Stimulated activated CD8-positive, alpha-beta memory T cell treated with anti-CD3 and anti-CD28 coated beads, Interleukin-15, amount 100 ng/mL, for 1 hour (primary cell): ENCODE data around the gene MYRIP.
"Not testable (repeated sequence)": the region's sequence is repeated elsewhere in the genome, so short reads cannot be mapped to it uniquely, and the experiment has no call there.

ENCODE experiments used
- DNase-seq: peaks from one replicate; pipeline ENCODE4 v3.0.0-alpha.2; 2020; ENCODE audit warnings: low read depth

The MYRIP gene

DNA sequence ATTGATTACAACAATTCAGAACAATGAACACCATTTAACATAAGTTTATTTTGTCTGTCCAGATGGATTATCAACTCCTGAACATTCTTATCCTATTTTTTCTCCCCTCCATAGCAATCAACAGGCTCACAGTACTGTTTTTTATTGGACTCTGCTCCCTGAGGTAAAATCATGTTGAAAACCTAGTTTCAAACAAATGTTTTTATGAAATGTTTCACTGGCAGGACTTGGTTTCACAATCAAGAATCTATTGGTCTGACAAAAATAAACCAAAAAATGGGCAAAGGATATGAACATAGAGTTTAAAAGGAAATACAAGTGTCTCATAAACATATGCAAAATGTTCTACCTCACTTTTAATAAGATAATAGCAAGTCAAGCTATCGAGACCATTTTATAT is 2.6 kb upstream of the MYRIP start:
- DNase-seq, result no peak

DNA sequence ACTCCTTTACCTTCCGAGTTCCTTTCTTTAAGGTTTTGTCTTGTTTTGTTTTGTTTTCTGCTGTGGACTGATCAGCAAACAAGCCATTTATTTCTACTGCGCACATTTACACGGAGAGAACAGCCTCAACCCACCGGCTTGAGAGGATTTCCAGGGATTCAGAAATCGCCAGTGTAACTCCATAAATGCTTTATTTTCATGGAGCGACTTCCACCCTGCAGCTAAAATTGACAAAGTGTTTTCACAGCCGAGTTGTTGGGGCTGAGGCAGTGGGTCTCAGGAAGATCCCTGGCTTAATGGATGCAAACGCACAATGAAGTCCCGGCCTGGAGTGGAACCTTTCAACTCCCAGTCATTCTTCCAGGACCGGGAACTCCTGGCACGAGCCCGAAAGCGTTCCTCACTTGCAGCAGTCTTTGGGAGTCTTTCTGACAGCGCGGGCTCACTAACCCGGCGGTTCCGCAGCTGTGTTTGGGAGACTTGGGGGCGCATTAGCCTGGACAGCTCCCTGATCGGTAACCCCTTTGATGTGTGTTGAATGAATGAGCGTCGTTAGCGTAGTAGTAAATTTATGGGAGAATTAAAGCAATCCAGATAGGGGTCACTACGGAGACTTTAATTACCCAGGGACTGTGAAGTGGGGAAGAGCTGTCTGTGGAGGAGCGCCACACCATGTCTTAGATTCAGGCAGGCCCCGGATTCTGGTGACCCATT is 785 bp upstream of the MYRIP start:
- no peak for DNase-seq

DNA sequence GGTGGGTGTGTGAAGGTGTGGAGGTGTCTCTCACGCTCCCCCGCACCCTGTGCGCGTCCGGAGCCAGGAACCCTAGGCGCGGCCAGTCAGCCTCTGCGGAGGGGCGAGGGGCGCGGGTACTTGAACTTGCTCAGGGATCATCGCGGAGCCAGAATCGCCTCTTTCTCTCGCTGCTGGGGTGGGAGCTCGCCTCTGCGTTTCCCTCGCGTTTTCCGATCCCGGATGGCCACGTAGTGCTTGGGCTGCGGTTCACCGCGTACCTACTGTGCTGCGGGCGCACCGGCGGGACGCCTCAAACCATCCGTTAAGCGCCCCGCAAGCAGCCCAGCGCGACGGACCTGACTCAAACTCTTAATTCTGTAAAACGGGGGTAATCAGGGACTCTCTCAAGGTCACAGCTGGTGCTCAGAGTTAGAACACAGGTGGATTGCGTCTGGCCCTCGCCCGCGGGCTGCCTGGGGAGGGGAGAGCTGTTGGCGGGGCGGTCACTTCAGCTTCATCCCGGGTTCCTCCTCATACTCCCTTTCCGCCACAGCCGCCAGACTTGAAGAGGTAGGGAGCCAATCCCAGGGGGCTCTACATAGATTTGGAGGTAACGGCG is 686 bp downstream of the MYRIP start:
- no peak for DNase-seq

DNA sequence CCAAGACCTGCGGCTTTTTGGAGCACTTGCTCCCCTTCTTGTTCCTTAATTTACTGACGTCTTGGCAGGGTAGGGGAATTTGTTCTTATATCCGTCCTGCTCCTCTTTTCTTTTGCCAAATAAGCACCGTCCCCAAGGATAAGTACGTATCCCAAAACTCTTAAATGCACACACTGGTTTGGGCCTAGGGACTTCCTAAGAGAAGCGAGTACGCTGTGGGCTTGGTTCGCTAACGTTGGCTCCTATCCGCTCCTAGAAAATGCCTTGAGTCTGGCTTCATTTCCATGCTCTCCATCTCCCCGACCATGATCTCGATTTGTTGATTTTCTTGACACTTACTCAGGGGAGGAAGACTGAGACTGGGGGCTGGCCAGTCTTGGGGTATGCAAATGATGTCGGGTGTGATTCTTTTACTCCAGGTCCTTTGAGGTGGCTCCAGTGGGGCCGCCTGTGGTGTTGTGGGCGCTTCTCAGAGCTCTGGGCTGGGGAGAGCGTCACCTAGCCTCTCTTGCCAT is 1.3 kb downstream of the MYRIP start:
- no peak for DNase-seq

DNA sequence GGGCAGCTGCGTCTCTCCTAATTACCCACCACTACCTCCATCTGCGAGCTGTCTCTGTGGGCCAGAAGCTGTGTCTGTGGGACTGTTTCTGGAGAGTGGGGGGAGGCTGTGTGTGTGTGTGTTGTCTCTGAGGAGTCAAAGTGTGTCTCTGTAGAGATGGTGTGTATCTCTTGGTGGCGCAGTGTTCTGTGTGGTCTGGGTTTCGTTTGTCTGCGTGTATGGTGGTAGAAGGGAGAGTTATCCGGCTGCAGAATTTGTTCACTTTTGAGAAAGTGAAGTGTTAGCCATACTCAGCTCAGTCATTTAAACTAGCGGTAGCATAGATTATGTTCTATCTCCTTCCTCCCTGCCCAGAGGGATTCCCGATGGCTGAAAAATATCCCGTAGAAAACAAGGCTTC is 2.2 kb downstream of the MYRIP start:
- no peak for DNase-seq

DNA sequence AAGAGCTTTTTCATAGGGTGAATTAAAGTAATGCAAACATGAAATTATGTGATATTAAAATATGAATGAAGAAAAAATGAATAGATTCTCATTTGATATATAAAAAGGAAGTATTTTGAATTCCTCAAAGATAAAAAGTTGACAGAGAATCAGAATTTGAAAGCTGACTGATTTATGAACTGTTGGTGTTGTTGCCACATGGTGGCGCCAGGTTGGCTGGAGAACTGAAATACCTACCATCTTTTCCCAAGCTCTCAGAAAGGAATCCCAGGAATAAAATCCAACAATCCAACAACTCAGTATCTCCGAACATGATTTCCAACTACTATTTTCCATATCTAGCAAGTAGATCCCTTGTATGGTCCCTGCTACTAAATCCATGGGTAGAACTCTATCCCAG is 3.1 kb downstream of the MYRIP start:
- DNase-seq, result no peak

DNA sequence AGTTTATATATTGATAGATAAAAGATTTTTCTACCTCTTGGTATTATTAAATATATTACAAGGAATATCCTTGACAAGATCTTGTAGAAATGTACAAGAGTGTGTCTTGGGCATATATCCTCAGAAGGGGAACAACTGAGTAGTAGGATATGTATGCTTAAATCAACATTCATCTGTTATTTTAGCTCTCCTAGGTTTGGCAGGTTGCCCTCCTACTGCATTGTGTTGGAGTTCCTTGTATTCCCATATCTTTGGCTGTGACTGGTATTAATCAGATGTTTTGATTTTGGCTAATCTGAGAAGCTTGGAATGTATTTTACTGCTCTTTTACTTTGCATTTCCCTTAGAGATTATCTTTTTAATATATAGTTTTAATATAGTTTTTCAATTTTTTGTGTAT is 4.6 kb downstream of the MYRIP start:
- no peak for DNase-seq

DNA sequence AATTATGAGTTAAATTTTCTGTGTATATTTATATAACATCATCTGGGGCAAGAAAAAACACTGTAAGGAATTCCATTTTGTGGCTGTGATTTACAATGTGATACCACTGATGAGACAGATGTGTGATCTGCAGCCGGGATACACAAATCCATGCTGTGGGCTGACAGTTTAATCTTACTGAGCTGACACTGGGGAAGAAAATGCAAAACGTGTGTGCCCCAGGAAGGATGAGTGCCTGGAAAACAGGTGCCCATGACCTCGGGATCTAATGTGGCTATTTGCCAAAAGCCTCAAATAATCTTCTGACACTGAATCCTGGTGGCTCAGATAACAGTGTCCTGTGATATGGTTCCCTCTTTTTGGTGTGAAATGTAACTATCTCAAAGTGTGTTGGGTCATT is 10.5 kb downstream of the MYRIP start:
- no peak for DNase-seq

DNA sequence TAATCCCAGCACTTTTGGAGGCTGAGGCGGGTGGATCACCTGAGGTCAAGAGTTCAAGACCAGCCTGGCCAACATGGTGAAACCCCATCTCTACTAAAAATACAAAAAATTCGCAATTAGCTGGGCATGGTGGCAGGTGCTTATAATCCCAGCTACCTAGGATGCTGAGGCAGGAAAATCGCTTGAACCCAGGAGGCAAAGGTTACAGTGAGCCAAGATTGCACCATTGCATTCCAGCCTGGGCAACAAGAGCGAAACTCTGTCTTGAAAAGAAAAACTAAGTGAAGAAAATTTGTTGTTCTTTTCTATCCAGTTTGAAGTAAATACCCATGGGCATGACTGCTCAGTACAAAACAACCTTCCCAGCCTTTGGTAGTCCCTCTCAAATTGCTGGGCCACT is 24.4 kb downstream of the MYRIP start:
- not testable (repeated sequence) for DNase-seq

DNA sequence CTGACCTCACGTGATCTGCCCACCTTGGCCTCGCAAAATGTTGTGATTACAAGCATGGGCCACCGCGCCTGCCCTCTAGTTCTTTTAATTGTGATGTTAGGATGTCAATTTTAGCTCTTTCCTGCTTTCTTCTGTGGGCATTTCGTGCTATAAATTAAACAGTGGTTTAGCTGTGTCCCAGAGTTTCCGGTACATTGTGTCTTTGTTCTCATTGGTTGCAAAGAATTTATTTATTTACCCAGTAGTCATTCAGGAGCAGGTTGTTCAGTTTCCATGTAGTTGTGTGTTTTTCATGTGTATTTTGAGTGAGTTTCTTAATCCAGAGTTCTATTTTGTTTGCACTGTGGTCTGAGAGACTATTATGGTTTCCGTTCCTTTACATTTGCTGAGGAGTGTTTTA is 30.1 kb downstream of the MYRIP start:
- no peak for DNase-seq

DNA sequence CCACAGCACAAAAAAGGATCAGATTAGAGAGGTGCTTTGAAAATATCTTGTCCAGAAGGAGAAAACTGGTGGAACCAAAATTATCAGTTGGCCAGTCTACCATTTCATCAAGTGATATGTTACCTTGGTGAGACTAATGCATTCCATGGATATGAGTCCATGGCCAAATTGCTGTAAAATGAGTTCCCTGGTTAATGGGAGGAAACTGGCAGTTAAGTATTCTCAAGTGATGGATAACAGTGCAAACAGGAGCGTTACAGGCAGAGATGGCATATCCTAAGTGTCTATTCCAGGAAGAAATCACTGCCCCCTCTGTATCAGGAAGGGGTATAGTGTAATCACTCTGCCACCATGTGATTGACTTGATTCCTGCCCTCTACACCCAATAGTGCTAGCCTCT is 34.0 kb downstream of the MYRIP start:
- DNase-seq, result no peak

DNA sequence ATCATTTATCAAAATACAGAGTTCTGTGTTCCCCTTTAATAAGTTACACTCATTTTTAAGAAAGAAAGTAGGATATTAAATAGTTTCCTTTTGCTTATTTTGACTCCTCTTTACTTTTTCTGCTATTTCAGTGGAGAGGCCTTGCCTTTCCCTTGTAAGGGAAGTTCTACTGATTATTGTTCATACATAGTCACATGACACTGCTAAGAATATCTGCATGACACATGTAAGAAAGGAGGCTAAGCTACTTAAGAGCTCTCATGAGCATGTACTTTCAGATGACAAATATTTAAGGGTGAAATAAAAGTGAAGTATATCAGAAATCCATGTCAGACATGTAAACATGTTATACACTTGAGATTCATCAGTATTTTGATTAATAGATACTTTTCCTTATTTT is 39.0 kb downstream of the MYRIP start:
- DNase-seq, result no peak

DNA sequence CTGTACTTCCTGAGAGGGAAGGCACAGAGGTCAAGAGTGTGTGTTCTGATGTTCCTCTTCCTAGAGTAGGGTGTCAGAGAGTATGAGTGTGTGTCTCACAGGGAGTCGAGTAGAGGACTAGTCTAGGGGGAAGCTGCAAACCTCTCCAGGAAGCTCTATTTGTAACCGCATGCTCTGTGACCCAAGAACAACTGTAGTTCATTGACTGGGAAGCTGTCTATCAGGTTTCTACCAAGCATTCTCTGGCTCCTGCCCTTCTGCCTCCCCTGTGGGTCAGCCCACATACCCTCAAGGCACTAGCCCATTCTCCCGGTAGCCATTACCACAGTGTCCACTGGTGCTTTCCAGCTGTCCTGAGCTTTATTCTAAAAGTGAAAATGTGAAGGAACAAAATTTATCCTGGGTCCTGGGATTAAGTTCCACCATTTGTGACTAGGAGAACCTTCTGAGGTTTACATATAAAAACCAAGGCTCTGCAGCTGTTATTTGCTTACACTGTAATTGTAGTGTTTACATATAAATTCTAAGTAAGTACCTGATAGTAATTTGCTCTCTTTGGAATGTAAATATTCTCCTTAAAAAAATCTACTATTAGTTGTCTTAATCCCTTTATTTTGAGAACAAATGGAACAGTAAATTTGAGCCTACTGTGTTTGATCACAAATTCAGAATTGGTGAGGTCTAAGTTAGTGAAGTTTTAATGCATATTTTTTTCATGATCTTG is 40.7 kb downstream of the MYRIP start:
- no peak for DNase-seq

DNA sequence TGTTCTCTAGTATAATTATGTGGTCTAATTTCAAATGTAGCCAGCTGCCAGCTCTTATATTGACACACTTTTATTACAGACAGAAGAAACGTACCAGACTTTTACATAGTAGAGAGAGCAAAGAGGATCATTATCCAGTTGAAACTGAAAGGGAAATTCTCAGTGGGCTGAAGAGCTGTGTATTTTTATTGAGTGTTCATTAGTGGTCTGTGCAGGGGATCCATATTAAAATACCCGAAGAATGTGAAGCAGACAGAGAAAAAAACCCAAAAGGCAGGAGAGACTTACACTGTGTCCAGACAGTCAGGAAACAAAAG is 41.3 kb downstream of the MYRIP start:
- DNase-seq, result no peak

DNA sequence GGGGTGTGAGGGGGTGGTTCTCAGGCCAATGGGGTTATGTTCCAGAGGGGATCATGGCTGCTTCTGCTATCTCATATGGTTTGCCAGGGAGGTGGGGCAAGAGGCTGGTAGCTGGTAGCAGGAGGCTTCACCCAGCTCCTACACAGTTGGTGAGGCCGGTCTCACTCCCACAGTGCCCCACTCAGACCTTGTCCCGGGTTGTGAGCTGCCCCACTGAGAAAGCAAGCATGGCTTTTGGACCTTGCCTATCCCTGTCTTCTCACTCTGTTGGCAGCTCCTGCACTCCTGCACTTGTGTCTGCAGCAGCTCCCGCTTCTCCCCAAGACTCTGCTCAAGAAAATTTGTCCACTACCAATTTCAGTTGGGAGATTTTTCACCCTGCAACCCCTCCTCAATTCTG is 46.1 kb downstream of the MYRIP start:
- no peak for DNase-seq

DNA sequence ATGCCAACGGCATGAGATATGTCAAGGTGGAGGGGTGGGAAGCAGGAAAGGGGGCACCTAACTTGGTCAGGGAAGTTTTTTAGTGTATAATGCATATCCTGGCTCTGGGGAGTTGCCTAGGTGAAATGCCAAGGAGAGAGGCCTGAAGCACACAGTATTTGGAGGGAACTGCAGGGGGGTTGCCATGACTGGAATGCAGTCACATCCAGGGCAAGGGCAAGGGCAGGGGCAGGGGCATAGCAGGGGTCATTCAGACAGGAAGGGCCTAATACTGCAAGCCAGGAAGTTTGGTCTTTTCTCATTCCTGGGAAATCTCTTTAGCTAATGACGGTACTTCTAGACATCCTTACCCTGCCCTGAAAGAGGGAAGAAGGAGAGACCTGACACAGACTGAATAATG is 60.5 kb downstream of the MYRIP start:
- no peak for DNase-seq

DNA sequence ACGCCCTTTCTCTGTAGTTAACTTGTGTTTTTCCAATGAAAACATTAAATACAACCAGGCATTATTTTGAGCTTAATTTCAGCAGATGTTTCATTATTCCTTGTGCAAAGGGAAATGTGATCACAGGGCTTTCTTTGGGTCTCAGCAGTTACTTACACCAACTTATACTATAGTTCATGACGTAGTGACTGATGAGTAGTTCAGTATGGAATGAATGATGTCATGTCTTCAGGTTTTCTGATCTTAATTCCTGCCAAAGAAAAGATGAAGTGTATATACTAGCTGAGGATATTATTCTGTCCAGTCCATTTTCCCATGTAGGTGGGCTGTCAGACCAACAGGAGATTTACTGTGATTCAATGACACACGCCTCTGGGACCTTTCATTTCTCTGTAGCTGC is 61.3 kb downstream of the MYRIP start:
- DNase-seq, result no peak

DNA sequence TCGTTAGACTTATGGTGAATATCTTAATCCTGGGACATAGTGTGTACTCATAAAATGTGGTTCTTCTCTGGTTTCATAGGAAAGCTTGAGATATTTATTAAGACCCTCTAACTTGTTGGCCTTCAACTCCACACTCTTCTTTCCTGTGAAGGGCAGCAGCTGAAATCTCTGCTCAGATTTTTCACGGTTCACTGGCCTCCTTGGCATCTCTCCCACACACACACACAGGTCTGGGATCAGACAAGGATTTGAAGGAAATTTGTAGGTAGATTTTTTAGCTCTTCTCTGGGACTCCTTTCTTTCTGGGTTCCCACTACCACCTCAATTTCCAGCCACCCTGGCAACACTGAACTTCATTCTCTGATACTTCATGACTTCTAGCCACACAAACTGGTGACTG is 70.2 kb downstream of the MYRIP start:
- no peak for DNase-seq

DNA sequence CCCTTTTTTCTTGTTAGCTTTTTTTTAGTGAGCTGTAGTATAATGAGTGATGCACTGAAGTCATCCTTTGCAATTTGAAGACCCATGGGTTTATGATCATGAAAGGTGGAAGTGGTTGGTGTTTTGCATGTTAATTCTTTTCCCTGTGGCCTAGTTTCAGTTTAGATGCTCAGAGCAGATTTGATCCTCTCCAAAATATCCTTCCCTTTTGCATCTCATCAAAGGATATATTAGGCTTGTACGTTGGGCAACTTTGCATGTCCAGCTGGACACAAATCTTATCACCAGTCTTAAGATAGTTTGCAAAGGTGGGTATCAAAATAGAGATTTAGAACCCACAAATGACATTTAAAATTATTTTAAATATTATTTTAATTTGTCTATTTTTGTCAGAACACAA is 72.7 kb downstream of the MYRIP start:
- no peak for DNase-seq

DNA sequence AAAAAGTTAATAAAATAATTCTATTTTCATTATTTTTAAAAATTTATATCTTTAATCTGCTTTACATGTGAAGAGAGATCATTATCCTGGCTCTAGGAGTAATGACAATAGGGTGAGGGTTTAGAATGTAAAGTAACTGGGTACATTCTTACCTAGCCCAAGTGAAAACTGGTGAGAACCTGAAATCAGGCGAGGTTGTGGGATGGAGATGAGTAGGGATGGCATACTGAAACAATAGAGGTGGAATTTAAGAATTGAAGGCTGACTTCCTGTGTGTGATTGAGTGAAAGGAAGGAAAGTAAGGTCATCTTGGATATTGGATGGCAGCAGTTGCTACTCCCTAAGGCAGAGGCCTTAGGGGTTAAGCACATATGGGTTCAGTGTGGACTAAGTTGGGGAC is 82.7 kb downstream of the MYRIP start:
- DNase-seq, result no peak

DNA sequence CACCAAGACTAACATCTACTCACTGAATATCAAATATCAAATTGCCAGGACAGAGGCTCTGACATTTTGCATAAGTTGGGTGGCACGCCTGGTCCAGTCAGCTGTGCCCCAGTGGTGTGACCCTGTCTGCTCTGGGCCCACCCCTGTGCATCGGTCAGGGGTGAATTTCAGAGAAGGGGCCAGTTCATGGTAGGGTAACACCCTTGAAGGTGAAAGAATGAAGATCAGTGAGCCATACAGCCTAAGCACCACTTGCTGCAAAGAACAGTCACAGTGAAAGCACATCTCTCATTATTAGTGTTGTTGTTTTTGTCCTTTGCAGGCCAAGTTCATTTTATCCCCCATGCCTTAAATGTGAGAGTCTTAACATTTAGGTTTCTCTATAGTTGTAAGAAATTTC is 86.8 kb downstream of the MYRIP start:
- DNase-seq, result no peak

DNA sequence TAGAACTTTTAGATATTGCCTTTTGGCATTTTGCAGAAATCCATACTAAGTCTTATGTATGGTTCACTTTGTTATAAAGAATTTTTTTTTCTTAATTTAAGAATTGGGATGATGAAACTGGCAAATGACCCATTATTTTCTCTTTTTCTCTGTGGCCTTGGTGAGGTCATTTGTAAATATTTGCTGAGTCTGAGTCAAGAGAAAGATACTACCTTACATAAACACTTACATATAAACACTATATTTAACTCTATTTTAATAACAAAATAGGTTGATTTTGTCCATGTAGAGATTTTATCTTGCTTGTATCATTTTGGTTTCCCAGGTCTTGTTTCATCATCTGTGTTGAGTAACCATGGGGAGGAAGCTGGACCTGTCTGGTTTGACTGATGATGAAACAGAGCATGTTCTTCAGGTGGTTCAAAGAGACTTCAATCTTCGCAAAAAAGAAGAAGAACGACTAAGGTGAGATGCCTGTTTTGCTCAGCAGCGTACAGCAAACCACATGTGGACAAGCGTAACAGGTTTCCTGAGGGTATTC is 91.1 kb downstream of the MYRIP start:
- DNase-seq, result no peak

DNA sequence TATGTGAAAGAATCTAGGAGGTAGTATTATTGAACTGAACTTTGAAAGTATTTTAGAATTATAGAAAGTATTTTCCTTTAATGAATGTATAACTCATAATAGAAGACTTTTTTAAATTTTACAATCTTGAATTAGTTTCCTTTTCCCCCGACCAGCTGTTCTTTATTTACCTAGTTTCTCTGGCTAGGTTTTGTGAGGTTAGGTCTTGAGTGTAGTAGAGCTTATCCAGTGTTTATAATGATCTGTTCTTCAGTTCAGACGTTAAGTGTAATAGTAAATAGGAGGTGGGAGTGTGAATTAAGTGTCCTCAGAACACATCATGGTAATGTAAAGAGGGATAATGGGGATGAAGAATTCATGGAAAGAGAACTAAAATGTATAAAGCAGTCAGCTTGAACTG is 93.8 kb downstream of the MYRIP start:
- no peak for DNase-seq
